ENCODE measurements around the gene KLRB1.

Gene KLRB1

GRCh38 chr12:9648701-9649531, 41.2 kb upstream of the KLRB1 start:
- H3K27ac ChIP-seq (replicated peaks; ENCODE audit: low read length) = peak overlapping the region; percentile 81

GRCh38 chr12:9647825-9648700, 40.3 kb upstream of the KLRB1 start:
- DNase-seq (ENCODE audit: low spot score) = peak; percentile 70

More at GRCh38 chr12:9648701-9649531, 41.2 kb upstream of the KLRB1 start:
- no peaks in the 10 kb centered on the region for H3K27me3 ChIP-seq (ENCODE audit: control insufficient read depth in 3 of 3, insufficient read depth in 3 of 3, low read depth in 1 of 3, low read length in 3 of 3)
- H2BK12ac ChIP-seq (ENCODE audit: low read length) = no peak overlapping the region
- no CpG with 5 or more reads among the region's 13 CpGs for WGBS, 2 donors (ENCODE audit: extremely low coverage in 2 of 2, insufficient read length in 2 of 2, insufficient replicate concordance in 1 of 2)
- no peak overlapping the region for H3K18ac ChIP-seq (ENCODE audit: low read length)
- no peak overlapping the region for H3K4ac ChIP-seq (ENCODE audit: low read length)
- no peak overlapping the region for H3K14ac ChIP-seq (ENCODE audit: low read length)
- peaks cover 2% of the 10 kb centered on the region for H3K79me1 ChIP-seq (ENCODE audit: low read depth, low read length)
- H2BK15ac ChIP-seq (ENCODE audit: low read length) = no peak overlapping the region
- peaks cover 0 to 7% of the 10 kb centered on the region in 2 donors for H3K9me3 ChIP-seq (replicated peaks in 1 of 2; ENCODE audit: control insufficient read depth in 2 of 2, insufficient read depth in 1 of 2, low read depth in 1 of 2, low read length in 2 of 2)
- no peak overlapping the region for H3K9ac ChIP-seq (ENCODE audit: low read depth, low read length, poor library complexity)
- no peak overlapping the region for H4K91ac ChIP-seq (ENCODE audit: low read depth, low read length, poor library complexity)
- no peak overlapping the region for H2BK120ac ChIP-seq (ENCODE audit: low read depth, low read length)
- H2BK5ac ChIP-seq (ENCODE audit: low read length) = no peak overlapping the region
- peak overlapping the region; percentile 90 for H2AFZ ChIP-seq (ENCODE audit: low read length)
- H3K36me3 ChIP-seq (replicated peaks in 1 of 2; ENCODE audit: control insufficient read depth in 2 of 2, insufficient read depth in 2 of 2, low read length in 2 of 2) = peaks cover under 1 to 20% of the 10 kb centered on the region in 2 donors
- H2AK5ac ChIP-seq (ENCODE audit: low read depth, low read length) = no peak overlapping the region
- H3K4me3 ChIP-seq (ENCODE audit: low read length in 2 of 2) = peak overlapping the region; percentile 76 to 87
- no peak for DNase-seq (ENCODE audit: low spot score)
- peaks cover 6% of the 10 kb centered on the region in 2 donors for H3K4me1 ChIP-seq (ENCODE audit: control insufficient read depth in 2 of 2, insufficient read depth in 1 of 2, low read depth in 1 of 2, low read length in 2 of 2)
- no peak overlapping the region for H4K8ac ChIP-seq (ENCODE audit: low read depth, low read length)
- H3K23ac ChIP-seq (ENCODE audit: low read depth, low read length, poor library complexity) = no peak overlapping the region
- peak overlapping the region; percentile 79 for H3K4me2 ChIP-seq (ENCODE audit: insufficient read depth, low read length, poor library complexity, severe bottlenecking)

GRCh38 chr12:9646794-9647781, 39.4 kb upstream of the KLRB1 start:
- no peak overlapping the region for H4K8ac ChIP-seq (ENCODE audit: low read depth, low read length)
- H2BK5ac ChIP-seq (ENCODE audit: low read length) = no peak overlapping the region
- H2AFZ ChIP-seq (ENCODE audit: low read length) = peak overlapping the region; percentile 90
- peak overlapping the region; percentile 79 for H3K4me2 ChIP-seq (ENCODE audit: insufficient read depth, low read length, poor library complexity, severe bottlenecking)
- H3K9me3 ChIP-seq (replicated peaks in 1 of 2; ENCODE audit: control insufficient read depth in 2 of 2, insufficient read depth in 1 of 2, low read depth in 1 of 2, low read length in 2 of 2) = peaks cover 0 to 7% of the 10 kb centered on the region in 2 donors
- H3K4me3 ChIP-seq (ENCODE audit: low read length in 2 of 2) = peak overlapping the region; percentile 76 to 87
- H3K27me3 ChIP-seq (ENCODE audit: control insufficient read depth in 3 of 3, insufficient read depth in 3 of 3, low read depth in 1 of 3, low read length in 3 of 3) = no peaks in the 10 kb centered on the region
- H3K9ac ChIP-seq (ENCODE audit: low read depth, low read length, poor library complexity) = no peak overlapping the region
- no peak overlapping the region for H3K4ac ChIP-seq (ENCODE audit: low read length)
- no peak overlapping the region for H3K23ac ChIP-seq (ENCODE audit: low read depth, low read length, poor library complexity)
- H3K4me1 ChIP-seq (ENCODE audit: control insufficient read depth in 2 of 2, insufficient read depth in 1 of 2, low read depth in 1 of 2, low read length in 2 of 2) = peaks cover 6% of the 10 kb centered on the region in 2 donors
- H3K14ac ChIP-seq (ENCODE audit: low read length) = no peak overlapping the region
- H2BK120ac ChIP-seq (ENCODE audit: low read depth, low read length) = no peak overlapping the region
- no CpG with 5 or more reads among the region's 13 CpGs for WGBS, 2 donors (ENCODE audit: extremely low coverage in 2 of 2, insufficient read length in 2 of 2, insufficient replicate concordance in 1 of 2)
- no peak overlapping the region for H2AK5ac ChIP-seq (ENCODE audit: low read depth, low read length)
- DNase-seq (ENCODE audit: low spot score) = peak; percentile 3
- H3K36me3 ChIP-seq (replicated peaks in 1 of 2; ENCODE audit: control insufficient read depth in 2 of 2, insufficient read depth in 2 of 2, low read length in 2 of 2) = peaks cover 0 to 6% of the 10 kb centered on the region in 2 donors
- H2BK12ac ChIP-seq (ENCODE audit: low read length) = no peak overlapping the region
- H3K79me1 ChIP-seq (ENCODE audit: low read depth, low read length) = peaks cover 2% of the 10 kb centered on the region
- no peak overlapping the region for H2BK15ac ChIP-seq (ENCODE audit: low read length)
- peak overlapping the region; percentile 81 for H3K27ac ChIP-seq (replicated peaks; ENCODE audit: low read length)
- H3K18ac ChIP-seq (ENCODE audit: low read length) = peak overlapping the region; percentile 73
- H4K91ac ChIP-seq (ENCODE audit: low read depth, low read length, poor library complexity) = no peak overlapping the region

More at GRCh38 chr12:9647825-9648700, 40.3 kb upstream of the KLRB1 start:
- H3K4me2 ChIP-seq (ENCODE audit: insufficient read depth, low read length, poor library complexity, severe bottlenecking) = peak overlapping the region; percentile 79
- peak overlapping the region; percentile 90 for H2AFZ ChIP-seq (ENCODE audit: low read length)
- H2BK15ac ChIP-seq (ENCODE audit: low read length) = no peak overlapping the region
- no CpG with 5 or more reads among the region's 55 CpGs for WGBS, 2 donors (ENCODE audit: extremely low coverage in 2 of 2, insufficient read length in 2 of 2, insufficient replicate concordance in 1 of 2)
- H3K27ac ChIP-seq (replicated peaks; ENCODE audit: low read length) = peak overlapping the region; percentile 81
- no peak overlapping the region for H3K14ac ChIP-seq (ENCODE audit: low read length)
- H2BK12ac ChIP-seq (ENCODE audit: low read length) = no peak overlapping the region
- H3K9me3 ChIP-seq (replicated peaks in 1 of 2; ENCODE audit: control insufficient read depth in 2 of 2, insufficient read depth in 1 of 2, low read depth in 1 of 2, low read length in 2 of 2) = peaks cover 0 to 7% of the 10 kb centered on the region in 2 donors
- no peak overlapping the region for H2BK120ac ChIP-seq (ENCODE audit: low read depth, low read length)
- peak overlapping the region; percentile 24 for H3K4ac ChIP-seq (ENCODE audit: low read length)
- H3K27me3 ChIP-seq (ENCODE audit: control insufficient read depth in 3 of 3, insufficient read depth in 3 of 3, low read depth in 1 of 3, low read length in 3 of 3) = no peaks in the 10 kb centered on the region
- H3K23ac ChIP-seq (ENCODE audit: low read depth, low read length, poor library complexity) = no peak overlapping the region
- no peak overlapping the region for H2BK5ac ChIP-seq (ENCODE audit: low read length)
- H3K36me3 ChIP-seq (replicated peaks in 1 of 2; ENCODE audit: control insufficient read depth in 2 of 2, insufficient read depth in 2 of 2, low read length in 2 of 2) = peaks cover 0 to 12% of the 10 kb centered on the region in 2 donors
- peak overlapping the region; percentile 91 for H3K18ac ChIP-seq (ENCODE audit: low read length)
- no peak overlapping the region for H4K8ac ChIP-seq (ENCODE audit: low read depth, low read length)
- H3K4me1 ChIP-seq (ENCODE audit: control insufficient read depth in 2 of 2, insufficient read depth in 1 of 2, low read depth in 1 of 2, low read length in 2 of 2) = peaks cover 6% of the 10 kb centered on the region in 2 donors
- no peak overlapping the region for H2AK5ac ChIP-seq (ENCODE audit: low read depth, low read length)
- peak overlapping the region; percentile 76 to 87 for H3K4me3 ChIP-seq (ENCODE audit: low read length in 2 of 2)
- H4K91ac ChIP-seq (ENCODE audit: low read depth, low read length, poor library complexity) = no peak overlapping the region
- peak overlapping the region; percentile 73 for H3K9ac ChIP-seq (ENCODE audit: low read depth, low read length, poor library complexity)
- H3K79me1 ChIP-seq (ENCODE audit: low read depth, low read length) = peaks cover 2% of the 10 kb centered on the region

Measured in neuronal stem cell (in vitro differentiated cells).